Measurements from ENCODE around the gene SRP9.
"Not testable (repeated sequence)": the region's sequence is repeated elsewhere in the genome, so short reads cannot be mapped to it uniquely, and the experiment has no call there.

Gene SRP9

GRCh38 chr1:225794954-225795353, 17.3 kb downstream of the SRP9 start:
- no peak for TF ChIP-seq CTCF (IDR thresholded peaks at IDR 0.05; ENCODE audit: insufficient read depth, low read depth, low read length, missing control alignments)
- H3K4me3 ChIP-seq (ENCODE audit: low read depth, low read length), result no peak overlapping the region
- no peak for DNase-seq (ENCODE audit: low read depth)

- DNase-seq (ENCODE audit: low read depth); H3K4me3 ChIP-seq (ENCODE audit: low read depth, low read length): not testable (repeated sequence)
These were observed 18.5 kb downstream of the SRP9 start for GRCh38 chr1:225796097-225796496.

- not testable (repeated sequence) for H3K4me3 ChIP-seq (ENCODE audit: low read depth, low read length); DNase-seq (ENCODE audit: low read depth)
These were observed 23.5 kb downstream of the SRP9 start for GRCh38 chr1:225801146-225801545.

- no peak for TF ChIP-seq CTCF (IDR thresholded peaks at IDR 0.05; ENCODE audit: insufficient read depth, low read depth, low read length, missing control alignments)
- no peak overlapping the region for H3K4me3 ChIP-seq (ENCODE audit: low read depth, low read length)
- no peak for DNase-seq (ENCODE audit: low read depth)
These were observed 28.6 kb downstream of the SRP9 start for GRCh38 chr1:225806249-225806648.

GRCh38 chr1:225806736-225807135, 29.1 kb downstream of the SRP9 start:
- H3K4me3 ChIP-seq (ENCODE audit: low read depth, low read length); DNase-seq (ENCODE audit: low read depth): not testable (repeated sequence)

- no peak for DNase-seq (ENCODE audit: low read depth)
- H3K4me3 ChIP-seq (ENCODE audit: low read depth, low read length), result no peak overlapping the region
- no peak for TF ChIP-seq CTCF (IDR thresholded peaks at IDR 0.05; ENCODE audit: insufficient read depth, low read depth, low read length, missing control alignments)
These were observed 30.5 kb downstream of the SRP9 start for GRCh38 chr1:225808136-225808535.

- peak within 1 kb of the TSS; percentile 57 for H3K4me3 ChIP-seq (ENCODE audit: low read depth, low read length)
- DNase-seq (ENCODE audit: low read depth), result peak; percentile 81
- TF ChIP-seq CTCF (IDR thresholded peaks at IDR 0.05; ENCODE audit: insufficient read depth, low read depth, low read length, missing control alignments), result peak; percentile 9
These were observed 32.4 kb downstream of the SRP9 start, which contains the start of gene EPHX1 for GRCh38 chr1:225809842-225810578. Gene EPHX1, plus strand, starts transcription at chr1:225810124. Its CDS starts 18,606 bp downstream, at chr1:225828730.

- not testable (repeated sequence) for DNase-seq (ENCODE audit: low read depth)
- peak overlapping the region; percentile 57 for H3K4me3 ChIP-seq (ENCODE audit: low read depth, low read length)
These were observed 33.2 kb downstream of the SRP9 start for GRCh38 chr1:225810579-225811538.

Data from GM12865 (cell line).